ENCODE results near the gene PMF1.

The PMF1 gene

GRCh38 chr1:156193208-156193487 is 19.7 kb upstream of the PMF1 start:
- TF ChIP-seq CTCF (IDR thresholded peaks at IDR 0.05; ENCODE audit: low read depth, low read length, missing control alignments), result no peak
- DNase-seq (ENCODE audit: low read depth), result no peak
- peak overlapping the region; percentile 95 for H3K4me3 ChIP-seq (ENCODE audit: low read depth, low read length)
- in situ Hi-C loops (cut with HindIII; ENCODE audit: low sequenced_read_pairs), result no loop called here

GRCh38 chr1:156193488-156194299 is 19.1 kb upstream of the PMF1 start, which contains the start of gene SLC25A44:
Gene SLC25A44 (plus strand): TSS chr1:156194104. CDS start chr1:156199848, 5,744 bp downstream.
- in situ Hi-C loops (cut with HindIII; ENCODE audit: low sequenced_read_pairs), result no loop called here

GRCh38 chr1:156194300-156194652 is 18.5 kb upstream of the PMF1 start:
- no peak for DNase-seq (ENCODE audit: low read depth)
- H3K4me3 ChIP-seq (ENCODE audit: low read depth, low read length), result peak overlapping the region; percentile 95
- TF ChIP-seq CTCF (IDR thresholded peaks at IDR 0.05; ENCODE audit: low read depth, low read length, missing control alignments), result no peak
- in situ Hi-C loops (cut with HindIII; ENCODE audit: low sequenced_read_pairs), result no loop called here

More at GRCh38 chr1:156193488-156194299, 19.1 kb upstream of the PMF1 start, which contains the start of gene SLC25A44:
- peak; percentile 56 for TF ChIP-seq CTCF (IDR thresholded peaks at IDR 0.05; ENCODE audit: low read depth, low read length, missing control alignments)
- peak; percentile 99 for DNase-seq (ENCODE audit: low read depth)
- H3K4me3 ChIP-seq (ENCODE audit: low read depth, low read length), result peak within 1 kb of the TSS; percentile 95

GRCh38 chr1:156195853-156196252 is 17.0 kb upstream of the PMF1 start:
- TF ChIP-seq CTCF (IDR thresholded peaks at IDR 0.05; ENCODE audit: low read depth, low read length, missing control alignments), result no peak
- no peak overlapping the region for H3K4me3 ChIP-seq (ENCODE audit: low read depth, low read length)
- in situ Hi-C loops (cut with HindIII; ENCODE audit: low sequenced_read_pairs), result no loop called here
- no peak for DNase-seq (ENCODE audit: low read depth)

GRCh38 chr1:156196445-156196844 is 16.4 kb upstream of the PMF1 start:
- no peak for DNase-seq (ENCODE audit: low read depth)
- in situ Hi-C loops (cut with HindIII; ENCODE audit: low sequenced_read_pairs), result no loop called here
- no peak overlapping the region for H3K4me3 ChIP-seq (ENCODE audit: low read depth, low read length)
- TF ChIP-seq CTCF (IDR thresholded peaks at IDR 0.05; ENCODE audit: low read depth, low read length, missing control alignments), result no peak

- DNase-seq (ENCODE audit: low read depth), result no peak
- TF ChIP-seq CTCF (IDR thresholded peaks at IDR 0.05; ENCODE audit: low read depth, low read length, missing control alignments), result no peak
- H3K4me3 ChIP-seq (ENCODE audit: low read depth, low read length), result no peak overlapping the region
- in situ Hi-C loops (cut with HindIII; ENCODE audit: low sequenced_read_pairs), result no loop called here
Measured at GRCh38 chr1:156198831-156199349, 13.9 kb upstream of the PMF1 start.
